ENCODE measurements around the gene TMPRSS13.

TMPRSS13 gene

GRCh38 chr11:117932947-117933346 is 3.7 kb upstream of the TMPRSS13 start:
- no peak for TF ChIP-seq CTCF (IDR thresholded peaks at IDR 0.05)
- TF ChIP-seq ZFX (IDR thresholded peaks at IDR 0.05; ENCODE audit: borderline replicate concordance) = no peak
- no peak overlapping the region for H3K27ac ChIP-seq

GRCh38 chr11:117932426-117932825 is 3.2 kb upstream of the TMPRSS13 start:
- no peak overlapping the region for H3K27ac ChIP-seq

GRCh38 chr11:117931971-117932370 is 2.8 kb upstream of the TMPRSS13 start:
- TF ChIP-seq ZFX (IDR thresholded peaks at IDR 0.05; ENCODE audit: borderline replicate concordance) (no peak), CTCF (IDR thresholded peaks at IDR 0.05) (no peak)
- H3K27ac ChIP-seq = no peak overlapping the region

More at GRCh38 chr11:117932426-117932825, 3.2 kb upstream of the TMPRSS13 start:
- TF ChIP-seq ZFX (IDR thresholded peaks at IDR 0.05; ENCODE audit: borderline replicate concordance) = no peak
- TF ChIP-seq CTCF (IDR thresholded peaks at IDR 0.05) = no peak

DNA sequence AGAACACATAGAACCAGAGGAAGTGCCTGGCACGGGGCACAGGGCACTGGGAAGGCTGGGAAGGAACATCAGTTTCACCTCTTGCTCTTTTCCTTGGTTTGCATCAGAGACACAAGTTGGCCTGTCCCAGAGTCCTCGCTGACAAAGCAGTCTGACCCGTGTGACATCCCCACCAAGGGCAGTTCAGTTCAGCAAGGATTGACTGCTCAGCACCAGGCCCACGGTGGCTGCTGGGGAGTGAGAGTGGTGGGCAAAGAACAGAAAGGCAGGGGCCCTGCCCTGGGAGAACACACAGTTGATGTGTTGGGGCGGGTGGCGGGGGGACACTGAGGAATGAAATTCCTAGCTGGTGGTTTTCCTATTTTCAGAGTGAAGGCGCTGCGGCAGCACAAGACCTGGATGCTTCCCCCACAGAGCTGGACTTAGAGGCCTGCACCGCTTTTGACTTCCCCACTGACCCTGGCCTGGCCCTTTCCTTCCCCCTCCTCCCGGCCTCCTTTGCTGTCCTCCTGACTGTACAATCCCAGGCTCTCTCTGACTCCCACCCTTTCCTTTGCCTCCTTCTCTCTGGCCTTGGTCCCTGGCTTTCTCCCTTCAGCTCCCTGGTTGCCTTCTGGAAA is 2.2 kb upstream of the TMPRSS13 start:
- TF ChIP-seq ZFX (IDR thresholded peaks at IDR 0.05; ENCODE audit: borderline replicate concordance) (no peak), CTCF (IDR thresholded peaks at IDR 0.05) (no peak)
- no peak overlapping the region for H3K27ac ChIP-seq

GRCh38 chr11:117930668-117931330 is 1.6 kb upstream of the TMPRSS13 start:
- H3K27ac ChIP-seq = no peak overlapping the region
- TF ChIP-seq CTCF (IDR thresholded peaks at IDR 0.05) (no peak), ZFX (IDR thresholded peaks at IDR 0.05; ENCODE audit: borderline replicate concordance) (no peak)

- H3K27ac ChIP-seq = no peak overlapping the region
- no peak for TF ChIP-seq ZFX (IDR thresholded peaks at IDR 0.05; ENCODE audit: borderline replicate concordance)
- no peak for TF ChIP-seq CTCF (IDR thresholded peaks at IDR 0.05)
These were observed 841 bp upstream of the TMPRSS13 start for GRCh38 chr11:117929916-117930570.

Measured in 22Rv1 (cell line).